Superior temporal gyrus (tissue), 1 donor: ENCODE results near the gene MAP2K6.

Experiments used
- DNase-seq: peaks from one replicate; pipeline ENCODE4 v3.0.0-alpha.2; 2016; ENCODE audit errors: extremely low spot score

MAP2K6 gene

GRCh38 chr17:69414408-69415274 lies at the start of gene MAP2K6:
Gene MAP2K6, plus strand, starts transcription at chr17:69414697. Its CDS starts 288 bp downstream, at chr17:69414985.
- DNase-seq: peak; percentile 92

GRCh38 chr17:69367298-69367697 lies 47.2 kb upstream of the MAP2K6 start:
- no peak for DNase-seq

GRCh38 chr17:69373069-69373468 lies 41.4 kb upstream of the MAP2K6 start:
- DNase-seq: no peak

GRCh38 chr17:69375229-69375628 lies 39.3 kb upstream of the MAP2K6 start:
- no peak for DNase-seq

GRCh38 chr17:69388822-69389442 lies 25.6 kb upstream of the MAP2K6 start:
- no peak for DNase-seq

- no peak for DNase-seq
These were observed 23.5 kb upstream of the MAP2K6 start for GRCh38 chr17:69390795-69391501.

- DNase-seq: no peak
These were observed 13.2 kb upstream of the MAP2K6 start for GRCh38 chr17:69401251-69401650.

- DNase-seq: no peak
These were observed 12.4 kb upstream of the MAP2K6 start for GRCh38 chr17:69402052-69402451.

GRCh38 chr17:69404399-69404798 lies 10.1 kb upstream of the MAP2K6 start:
- DNase-seq: no peak

- DNase-seq: no peak
These were observed 9.4 kb upstream of the MAP2K6 start for GRCh38 chr17:69405096-69405495.

- DNase-seq: no peak
These were observed 7.6 kb upstream of the MAP2K6 start for GRCh38 chr17:69406941-69407340.

- DNase-seq: no peak
These were observed 6.7 kb upstream of the MAP2K6 start for GRCh38 chr17:69407759-69408158.

GRCh38 chr17:69410671-69411070 lies 3.8 kb upstream of the MAP2K6 start:
- DNase-seq: no peak

GRCh38 chr17:69411766-69412165 lies 2.7 kb upstream of the MAP2K6 start:
- no peak for DNase-seq

GRCh38 chr17:69412251-69412671 lies 2.2 kb upstream of the MAP2K6 start:
- DNase-seq: no peak

- no peak for DNase-seq
These were observed 934 bp downstream of the MAP2K6 start for GRCh38 chr17:69415431-69415830.

GRCh38 chr17:69417545-69418483 lies 3.3 kb downstream of the MAP2K6 start:
- no peak for DNase-seq

GRCh38 chr17:69418535-69418934 lies 4.0 kb downstream of the MAP2K6 start:
- DNase-seq: no peak

GRCh38 chr17:69423450-69423849 lies 9.0 kb downstream of the MAP2K6 start:
- DNase-seq: no peak

GRCh38 chr17:69424287-69425041 lies 10.0 kb downstream of the MAP2K6 start:
- no peak for DNase-seq

- DNase-seq: no peak
These were observed 11.5 kb downstream of the MAP2K6 start for GRCh38 chr17:69425978-69426377.
